Naive B cell (primary cell): Measurements from ENCODE around the gene SCT. TPM values are rescaled to one million over a fixed set of nuclear protein-coding genes. Genes with fewer than 3 reads are reported as not detected.

ENCODE experiments used
- ATAC-seq, 2 donors: fragments of 150-1000 bp; cut with Tn5 transposase; 2 replicates each; pipeline ENCODE4 v1.10.0; 2021; ENCODE audit warnings: low read depth in 2 of 2, mild to moderate bottlenecking in 2 of 2, moderate library complexity in 2 of 2
- DNase-seq: peaks from one replicate; pipeline ENCODE4 v3.0.0; 2022
- H3K27ac Mint-ChIP-seq, 6 donors: one replicate each; pipeline ENCODE4 v1.8.0; 2020 to 2022; ENCODE audit warnings: mild to moderate bottlenecking in 6 of 6, mixed read lengths in 6 of 6, moderate library complexity in 5 of 6, inconsistent platforms in 2 of 6
- H3K27me3 Mint-ChIP-seq, 3 donors: one replicate each; pipeline ENCODE4 v1.8.0; 2021 to 2022; ENCODE audit warnings: mixed read lengths in 3 of 3, mild to moderate bottlenecking in 1 of 3
- H3K36me3 Mint-ChIP-seq, 2 donors: one replicate each; pipeline ENCODE4 v1.8.0; 2020 to 2022; ENCODE audit warnings: mixed read lengths in 2 of 2, inconsistent platforms in 1 of 2, mild to moderate bottlenecking in 1 of 2
- H3K4me1 Mint-ChIP-seq, 3 donors: one replicate each; pipeline ENCODE4 v1.8.0; 2020 to 2022; ENCODE audit warnings: mixed read lengths in 3 of 3, inconsistent platforms in 1 of 3, mild to moderate bottlenecking in 1 of 3, moderate library complexity in 1 of 3
- H3K4me3 Mint-ChIP-seq, 8 donors: one replicate each; pipeline ENCODE4 v1.8.0; 2020 to 2022; ENCODE audit warnings: mild to moderate bottlenecking in 8 of 8, mixed read lengths in 8 of 8, moderate library complexity in 8 of 8, inconsistent platforms in 2 of 8
- H3K9me3 Mint-ChIP-seq, 7 donors: one replicate each; pipeline ENCODE4 v1.8.0; 2020 to 2022; ENCODE audit warnings: mixed read lengths in 7 of 7, mild to moderate bottlenecking in 5 of 7, inconsistent platforms in 2 of 7, moderate library complexity in 1 of 7
- polyA plus RNA-seq, 6 donors: library from polyadenylated mRNA; unstranded; fragments of 300-500 nt; fragmentation: Illumina TruSeq; gene quantifications; one replicate each; pipeline ENCODE4 v1.2.3, GENCODE V29; 2021; ENCODE audit warnings: low read depth in 6 of 6

The SCT gene
- polyA plus RNA-seq, 6 donors from 2014 or later, result not detected

DNA sequence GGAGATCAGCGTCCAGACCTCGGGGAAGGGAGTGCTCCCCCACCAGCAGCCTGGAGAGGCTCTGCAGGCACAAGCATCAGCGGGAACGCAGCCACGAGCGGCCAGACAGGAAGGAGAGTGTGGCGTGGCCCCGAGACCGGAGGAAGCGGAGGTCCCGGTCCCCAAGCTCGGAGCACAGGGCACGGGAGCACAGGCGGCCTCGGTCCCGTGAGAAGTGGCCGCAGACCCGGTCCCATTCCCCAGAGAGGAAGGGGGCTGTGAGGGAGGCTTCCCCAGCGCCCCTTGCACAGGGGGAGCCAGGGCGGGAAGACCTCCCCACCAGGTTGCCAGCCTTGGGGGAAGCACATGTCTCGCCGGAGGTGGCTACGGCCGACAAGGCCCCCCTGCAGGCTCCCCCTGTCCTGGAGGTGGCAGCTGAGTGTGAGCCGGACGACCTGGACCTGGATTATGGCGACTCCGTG lies 18.2 kb downstream of the SCT start:
- H3K27me3 Mint-ChIP-seq, result no peaks in the 10 kb centered on the region
- no peaks in the 10 kb centered on the region for H3K36me3 Mint-ChIP-seq
- no peaks in the 10 kb centered on the region for H3K9me3 Mint-ChIP-seq
- H3K27ac Mint-ChIP-seq, result peak overlapping the region in 1 of 6 donors; percentile 44
- DNase-seq (no peak), ATAC-seq (no peak)
- peaks cover 0 to 4% (median 0%) of the 10 kb centered on the region in 3 donors for H3K4me1 Mint-ChIP-seq
- H3K4me3 Mint-ChIP-seq, result no peak overlapping the region

DNA sequence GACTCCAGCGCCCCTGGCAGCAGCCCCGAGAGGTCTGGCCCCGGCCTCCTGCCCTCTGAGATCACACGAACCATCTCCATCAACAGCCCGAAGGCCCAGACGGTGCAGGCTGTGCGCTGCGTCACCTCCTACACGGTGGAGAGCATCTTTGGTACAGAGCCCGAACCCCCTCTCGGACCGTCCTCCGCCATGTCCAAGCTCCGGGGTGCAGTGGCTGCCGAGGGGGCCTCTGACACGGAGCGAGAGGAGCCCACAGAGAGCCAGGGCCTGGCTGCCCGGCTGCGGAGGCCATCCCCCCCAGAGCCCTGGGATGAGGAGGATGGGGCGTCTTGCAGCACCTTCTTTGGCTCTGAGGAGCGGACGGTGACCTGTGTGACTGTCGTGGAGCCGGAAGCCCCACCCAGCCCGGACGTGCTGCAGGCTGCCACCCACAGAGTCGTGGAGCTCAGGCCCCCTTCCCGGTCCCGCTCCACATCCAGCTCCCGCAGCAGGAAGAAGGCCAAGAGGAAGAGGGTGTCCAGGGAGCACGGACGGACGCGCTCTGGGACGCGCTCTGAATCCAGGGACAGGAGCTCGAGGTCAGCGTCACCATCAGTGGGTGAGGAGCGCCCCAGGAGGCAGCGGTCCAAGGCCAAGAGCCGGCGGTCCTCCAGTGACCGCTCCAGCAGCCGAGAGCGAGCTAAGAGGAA lies 18.9 kb downstream of the SCT start:
- DNase-seq (no peak), ATAC-seq (no peak)
- H3K27me3 Mint-ChIP-seq, result no peaks in the 10 kb centered on the region
- no peak overlapping the region for H3K4me3 Mint-ChIP-seq
- H3K36me3 Mint-ChIP-seq, result no peaks in the 10 kb centered on the region
- H3K27ac Mint-ChIP-seq, result peak overlapping the region in 1 of 6 donors; percentile 66
- no peaks in the 10 kb centered on the region for H3K9me3 Mint-ChIP-seq
- H3K4me1 Mint-ChIP-seq, result peaks cover 0 to 4% (median 0%) of the 10 kb centered on the region in 3 donors

DNA sequence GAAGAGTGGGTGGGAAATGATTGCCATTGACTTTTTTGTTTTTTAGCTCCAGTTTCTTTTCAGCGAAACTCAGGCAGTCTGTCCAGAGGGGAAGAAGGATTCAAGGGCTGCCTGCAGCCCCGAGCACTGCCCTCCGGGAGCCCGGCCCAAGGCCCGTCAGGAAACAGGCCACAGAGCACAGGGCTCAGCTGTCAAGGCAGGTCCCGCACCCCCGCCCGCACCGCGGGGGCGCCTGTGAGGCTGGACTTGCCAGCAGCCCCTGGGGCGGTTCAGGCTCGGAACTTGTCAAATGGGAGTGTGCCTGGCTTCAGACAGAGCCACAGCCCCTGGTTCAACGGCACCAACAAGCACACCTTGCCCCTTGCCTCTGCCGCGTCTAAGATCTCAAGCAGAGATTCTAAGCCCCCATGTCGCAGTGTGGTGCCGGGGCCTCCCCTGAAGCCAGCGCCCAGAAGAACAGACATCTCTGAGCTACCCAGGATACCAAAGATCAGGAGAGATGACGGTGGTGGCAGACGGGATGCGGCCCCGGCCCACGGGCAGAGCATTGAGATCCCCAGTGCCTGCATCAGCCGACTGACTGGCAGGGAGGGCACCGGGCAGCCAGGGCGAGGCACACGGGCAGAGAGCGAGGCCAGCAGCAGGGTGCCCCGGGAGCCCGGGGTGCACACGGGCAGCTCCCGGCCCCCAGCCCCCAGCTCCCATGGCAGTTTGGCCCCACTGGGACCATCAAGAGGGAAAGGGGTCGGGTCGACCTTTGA lies 19.8 kb downstream of the SCT start:
- DNase-seq (no peak), ATAC-seq (no peak)
- H3K36me3 Mint-ChIP-seq, result no peaks in the 10 kb centered on the region
- peaks cover 0 to 2% (median 0%) of the 10 kb centered on the region in 3 donors for H3K4me1 Mint-ChIP-seq
- peak overlapping the region in 1 of 6 donors; percentile 59 for H3K27ac Mint-ChIP-seq
- H3K27me3 Mint-ChIP-seq, result no peaks in the 10 kb centered on the region
- no peaks in the 10 kb centered on the region for H3K9me3 Mint-ChIP-seq
- no peak overlapping the region for H3K4me3 Mint-ChIP-seq

DNA sequence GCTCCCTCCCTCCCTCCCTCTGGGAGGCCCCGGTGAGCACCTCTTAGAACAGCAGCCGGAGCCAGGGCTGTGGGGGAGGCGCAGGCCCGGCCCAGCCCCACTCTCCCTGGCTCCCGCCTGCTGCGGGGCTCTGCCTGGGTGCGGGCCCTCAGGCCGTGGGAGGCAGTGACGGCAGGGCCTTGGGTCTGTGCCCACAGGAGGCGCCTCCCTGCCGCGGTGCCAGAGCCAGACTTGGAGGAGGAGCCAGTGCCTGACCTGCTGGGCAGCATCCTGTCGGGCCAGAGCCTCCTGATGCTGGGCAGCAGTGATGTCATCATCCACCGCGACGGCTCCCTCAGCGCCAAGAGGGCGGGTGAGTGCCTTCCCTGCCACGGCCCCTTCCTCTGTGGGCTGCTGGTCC lies 20.7 kb downstream of the SCT start:
- Mint-ChIP-seq H3K4me3 (no peak overlapping the region), H3K4me1 (no peaks in the 10 kb centered on the region), H3K27ac (no peak overlapping the region), H3K9me3 (no peaks in the 10 kb centered on the region), H3K36me3 (peaks cover 0 to 7% of the 10 kb centered on the region in 2 donors), H3K27me3 (no peaks in the 10 kb centered on the region)
- DNase-seq (no peak), ATAC-seq (no peak)

DNA sequence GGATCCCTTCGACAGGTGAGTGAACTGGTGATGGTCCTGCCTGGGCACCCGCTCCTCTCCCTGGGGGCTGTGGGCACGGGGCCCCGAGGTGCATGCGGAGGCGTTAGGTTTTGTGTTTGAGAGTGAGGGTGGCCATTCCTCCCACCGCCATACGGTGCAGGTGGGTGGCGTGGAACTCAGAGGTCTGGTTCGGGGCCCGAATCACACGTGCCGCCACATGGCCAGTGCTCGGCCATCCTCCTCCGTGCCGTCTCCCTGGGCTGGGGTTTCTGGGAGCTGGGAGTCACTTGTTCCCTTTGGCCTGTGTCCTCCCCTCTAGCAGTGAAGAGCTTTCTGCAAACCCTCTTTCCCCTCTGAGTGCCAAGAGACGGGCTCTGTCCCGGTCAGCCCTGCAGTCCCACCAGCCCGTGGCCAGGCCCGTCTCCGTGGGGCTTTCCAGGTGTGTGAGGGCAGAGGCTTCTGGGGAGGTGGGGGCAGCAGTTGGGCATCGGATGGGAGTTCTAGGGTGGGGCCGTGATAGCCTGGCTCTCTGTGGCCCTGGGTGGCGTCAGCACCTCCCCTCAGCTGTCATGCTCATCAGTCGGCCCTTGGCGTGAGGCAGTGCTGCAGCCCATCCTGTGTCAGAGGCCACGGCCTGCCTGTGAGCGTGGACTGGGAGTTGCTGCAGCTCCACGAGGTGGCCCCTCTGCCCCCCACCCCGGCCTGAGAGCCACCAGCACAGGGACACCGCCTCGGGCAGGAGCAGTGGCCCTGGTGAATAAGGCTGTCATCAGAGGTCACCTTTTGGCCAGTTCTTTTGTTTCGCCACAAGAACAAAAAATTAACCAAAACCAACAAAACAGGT lies 21.5 kb downstream of the SCT start:
- no peaks in the 10 kb centered on the region for H3K4me1 Mint-ChIP-seq
- DNase-seq, result no peak
- no peaks in the 10 kb centered on the region for H3K27me3 Mint-ChIP-seq
- H3K9me3 Mint-ChIP-seq, result no peaks in the 10 kb centered on the region
- H3K27ac Mint-ChIP-seq, result peak overlapping the region in 1 of 6 donors; percentile 36
- no peak overlapping the region for H3K4me3 Mint-ChIP-seq
- peaks cover 0 to 9% of the 10 kb centered on the region in 2 donors for H3K36me3 Mint-ChIP-seq
- no peak for ATAC-seq

DNA sequence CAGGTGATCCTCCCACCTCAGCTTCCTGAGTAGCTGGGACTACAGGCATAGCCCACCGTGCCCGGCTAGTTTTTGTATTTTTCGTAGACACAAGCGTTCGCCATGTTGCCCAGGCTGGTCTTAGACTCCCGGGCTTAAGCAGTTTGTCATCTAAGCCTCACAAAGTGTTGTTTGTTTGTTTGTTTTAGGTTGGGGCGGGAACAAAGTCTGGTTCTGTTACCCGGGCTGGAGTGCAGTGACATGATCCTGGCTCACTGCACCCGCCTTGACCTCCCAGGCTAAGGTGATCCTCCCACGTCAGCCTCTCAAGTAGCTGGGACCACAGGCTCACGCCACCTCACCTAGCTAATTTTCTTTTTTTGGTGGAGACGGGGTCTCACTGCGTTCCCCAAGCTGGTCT lies 23.8 kb downstream of the SCT start:
- Mint-ChIP-seq H3K9me3 (no peaks in the 10 kb centered on the region), H3K27ac (peak overlapping the region in 1 of 6 donors; percentile 36), H3K4me3 (no peak overlapping the region), H3K27me3 (no peaks in the 10 kb centered on the region), H3K36me3 (peaks cover 0 to 9% of the 10 kb centered on the region in 2 donors), H3K4me1 (no peaks in the 10 kb centered on the region)
- no peak for ATAC-seq
- DNase-seq, result no peak

DNA sequence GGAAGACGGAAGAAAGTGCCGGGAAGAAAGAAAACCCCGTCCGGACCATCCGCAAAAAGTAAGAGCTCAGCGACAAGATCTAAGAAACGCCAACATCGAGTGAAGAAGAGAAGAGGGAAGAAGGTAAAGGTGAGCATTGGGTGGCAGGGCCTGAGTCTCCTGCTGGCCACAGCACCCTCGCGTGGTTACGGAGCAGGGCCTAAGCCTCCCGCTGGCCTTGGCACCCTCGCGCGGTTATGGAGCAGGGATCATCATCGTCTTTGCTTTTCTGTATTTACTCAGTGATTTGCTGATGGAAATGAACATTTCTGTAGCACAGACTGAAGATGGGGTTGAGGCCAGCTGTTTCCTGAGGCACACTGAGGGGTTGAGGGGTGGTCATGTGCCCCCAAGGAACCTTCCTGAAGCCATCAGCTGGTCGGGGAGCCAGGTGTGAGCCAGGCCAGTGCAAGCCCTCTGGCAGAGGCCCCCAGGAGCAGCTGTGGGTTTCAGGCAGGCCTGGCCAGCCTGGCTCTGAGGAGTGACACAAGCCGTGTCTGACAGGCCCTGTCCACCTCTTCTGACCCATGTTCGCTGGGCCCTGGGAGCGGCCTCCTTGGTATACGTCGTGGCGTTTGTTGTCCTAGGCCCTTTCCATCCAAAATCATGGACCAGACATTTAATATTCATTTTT lies 25.3 kb downstream of the SCT start:
- no peak for DNase-seq
- H3K27ac Mint-ChIP-seq, result peak overlapping the region in 2 of 6 donors; percentile 10 to 73
- H3K4me1 Mint-ChIP-seq, result peaks cover 0 to 6% (median 0%) of the 10 kb centered on the region in 3 donors
- peaks cover 0 to 15% of the 10 kb centered on the region in 2 donors for H3K36me3 Mint-ChIP-seq
- no peaks in the 10 kb centered on the region for H3K9me3 Mint-ChIP-seq
- H3K27me3 Mint-ChIP-seq, result no peaks in the 10 kb centered on the region
- peak overlapping the region in 1 of 8 donors; percentile 60 for H3K4me3 Mint-ChIP-seq
- ATAC-seq, result no peak

DNA sequence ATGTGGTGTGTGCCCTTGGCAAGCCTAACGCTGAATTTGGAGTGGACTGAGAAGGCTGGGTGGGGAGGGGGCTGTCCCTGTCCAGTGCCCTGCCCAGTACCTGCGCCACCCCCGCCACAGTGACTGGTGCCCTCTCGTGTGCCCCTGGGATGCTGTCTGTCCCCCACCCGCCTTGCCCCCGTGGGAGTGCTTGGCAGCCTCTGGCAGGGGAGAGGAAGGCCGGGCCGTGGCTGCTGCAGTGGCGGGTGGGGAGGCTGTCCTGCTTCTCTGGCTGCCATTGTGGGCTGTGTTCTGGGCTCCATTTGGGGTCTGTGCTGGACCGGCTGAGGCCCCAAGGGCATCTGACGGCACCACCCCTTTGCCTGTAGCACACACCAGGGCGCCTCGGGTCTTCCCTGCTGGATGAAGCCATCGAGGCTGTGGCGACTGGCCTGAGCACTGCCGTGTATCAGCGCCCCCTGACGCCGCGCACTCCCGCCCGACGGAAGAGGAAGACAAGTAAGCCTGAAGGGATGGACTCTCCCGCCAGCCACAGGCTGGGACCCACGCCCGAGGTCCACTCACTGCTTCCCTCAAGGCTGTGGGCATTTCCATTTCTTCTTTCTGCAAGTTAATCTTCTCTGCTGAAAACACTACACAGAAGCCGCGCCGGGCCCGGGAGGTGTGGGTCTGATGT lies 28.8 kb downstream of the SCT start:
- DNase-seq (no peak), ATAC-seq (no peak)
- H3K36me3 Mint-ChIP-seq, result peaks cover 0 to 19% of the 10 kb centered on the region in 2 donors
- no peak overlapping the region for H3K4me3 Mint-ChIP-seq
- peaks cover 0 to 6% (median 0%) of the 10 kb centered on the region in 3 donors for H3K4me1 Mint-ChIP-seq
- no peaks in the 10 kb centered on the region for H3K27me3 Mint-ChIP-seq
- peak overlapping the region in 1 of 6 donors; percentile 34 for H3K27ac Mint-ChIP-seq
- H3K9me3 Mint-ChIP-seq, result no peaks in the 10 kb centered on the region

DNA sequence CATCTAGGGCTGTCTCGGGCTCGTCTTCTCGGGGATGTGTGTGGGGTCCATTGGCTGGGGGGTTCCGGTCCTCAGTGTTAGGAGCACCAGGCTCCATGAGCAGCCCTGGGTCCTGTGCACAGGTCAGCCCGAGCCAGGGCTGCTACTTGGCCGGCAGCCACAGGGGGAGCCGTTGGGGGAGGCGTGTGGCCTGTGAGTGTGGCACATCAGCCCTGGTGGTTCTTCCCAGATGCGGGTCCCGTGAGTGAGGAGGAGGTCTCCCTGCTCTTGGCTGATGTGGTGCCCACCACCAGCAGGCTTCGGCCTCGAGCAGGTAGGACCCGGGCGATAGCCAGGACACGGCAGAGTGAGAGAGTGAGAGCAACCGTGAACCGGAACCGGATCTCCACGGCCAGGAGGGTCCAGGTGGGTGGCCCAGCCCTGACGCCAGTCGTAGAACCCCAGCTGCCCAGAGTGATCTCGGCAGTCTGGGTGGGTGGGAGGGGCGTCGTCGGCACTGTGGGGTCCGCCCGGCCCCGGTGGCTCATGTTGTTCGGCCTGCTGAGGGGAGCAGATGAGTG lies 29.7 kb downstream of the SCT start:
- Mint-ChIP-seq H3K9me3 (no peaks in the 10 kb centered on the region), H3K4me3 (no peak overlapping the region), H3K4me1 (peaks cover 0 to 6% (median 0%) of the 10 kb centered on the region in 3 donors), H3K27me3 (no peaks in the 10 kb centered on the region), H3K36me3 (peaks cover 3 to 28% of the 10 kb centered on the region in 2 donors), H3K27ac (peak overlapping the region in 2 of 6 donors; percentile 44 to 65)
- ATAC-seq (peak in 1 of 2 donors; percentile 27), DNase-seq (no peak)

DNA sequence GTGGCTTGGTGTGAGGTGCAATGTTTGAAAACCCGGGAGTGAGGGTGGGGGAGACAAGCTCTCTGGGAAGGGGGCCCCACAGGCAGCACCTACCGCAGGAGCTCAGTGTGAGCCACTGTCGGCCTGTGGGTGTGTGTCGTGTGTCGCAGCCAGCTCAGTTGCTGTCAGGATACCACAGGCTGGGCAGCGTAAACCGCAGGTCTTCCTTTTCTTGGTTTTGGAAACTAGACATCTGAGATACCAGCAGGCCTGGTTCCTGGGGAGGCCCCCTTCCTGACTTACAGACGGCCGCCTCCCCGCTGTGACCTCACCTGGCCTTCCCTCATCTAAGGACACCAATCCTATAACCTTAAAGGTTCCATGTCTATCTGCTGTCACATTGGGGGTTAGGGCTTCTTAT lies 30.6 kb downstream of the SCT start:
- no peak overlapping the region for H3K4me3 Mint-ChIP-seq
- no peaks in the 10 kb centered on the region for H3K27me3 Mint-ChIP-seq
- H3K9me3 Mint-ChIP-seq, result no peaks in the 10 kb centered on the region
- H3K36me3 Mint-ChIP-seq, result peaks cover 4 to 24% of the 10 kb centered on the region in 2 donors
- ATAC-seq (no peak), DNase-seq (no peak)
- peaks cover 0 to 6% (median 0%) of the 10 kb centered on the region in 3 donors for H3K4me1 Mint-ChIP-seq
- no peak overlapping the region for H3K27ac Mint-ChIP-seq

DNA sequence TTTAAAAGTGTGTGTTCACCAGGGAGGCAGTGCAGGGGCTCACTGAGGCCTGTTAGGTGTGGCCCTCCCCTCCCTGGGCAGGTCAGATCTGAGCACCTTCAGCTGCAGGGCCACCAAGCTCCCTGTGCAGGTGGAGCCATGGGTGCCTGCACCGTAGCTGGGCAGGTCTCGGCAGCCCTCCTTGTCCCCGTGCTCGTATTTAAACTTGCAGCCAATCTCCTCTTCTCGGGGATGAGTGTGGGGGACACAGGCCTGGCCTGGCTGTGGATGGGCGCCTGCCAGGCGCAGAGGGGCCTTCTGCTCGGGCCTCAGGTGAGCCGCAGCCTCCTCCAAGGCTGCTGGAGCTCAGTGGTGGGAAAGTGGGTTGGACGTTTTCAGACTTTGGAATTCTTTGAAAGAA lies 31.6 kb downstream of the SCT start:
- H3K27me3 Mint-ChIP-seq, result no peaks in the 10 kb centered on the region
- DNase-seq, result no peak
- no peak overlapping the region for H3K27ac Mint-ChIP-seq
- H3K36me3 Mint-ChIP-seq, result peaks cover 4 to 21% of the 10 kb centered on the region in 2 donors
- ATAC-seq, result no peak
- H3K9me3 Mint-ChIP-seq, result no peaks in the 10 kb centered on the region
- peaks cover 0 to 6% (median 0%) of the 10 kb centered on the region in 3 donors for H3K4me1 Mint-ChIP-seq
- no peak overlapping the region for H3K4me3 Mint-ChIP-seq

DNA sequence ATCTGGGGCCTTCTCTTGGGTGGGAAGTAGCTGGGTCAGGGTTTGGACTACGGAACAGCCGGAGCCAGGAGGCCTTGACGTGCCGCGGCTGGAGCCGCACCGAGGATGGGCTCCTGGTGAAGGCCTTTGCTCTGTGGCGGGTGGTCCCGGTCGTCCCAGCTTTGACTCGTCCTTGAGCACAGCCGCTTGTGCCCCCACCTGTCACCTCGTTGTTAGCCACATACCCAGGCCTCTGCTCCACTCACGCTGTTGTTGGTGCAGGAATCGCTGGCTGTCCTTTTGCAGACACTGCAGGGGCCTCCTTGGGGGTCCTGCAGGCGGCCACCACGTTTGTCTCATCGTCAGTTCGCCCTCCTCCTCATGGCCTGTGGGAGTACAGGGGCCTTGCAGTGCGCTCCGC lies 33.6 kb downstream of the SCT start:
- Mint-ChIP-seq H3K36me3 (peaks cover 10 to 21% of the 10 kb centered on the region in 2 donors), H3K4me1 (peaks cover 0 to 6% (median 4%) of the 10 kb centered on the region in 3 donors), H3K27me3 (no peaks in the 10 kb centered on the region), H3K9me3 (no peaks in the 10 kb centered on the region), H3K4me3 (no peak overlapping the region), H3K27ac (no peak overlapping the region)
- ATAC-seq, result no peak
- DNase-seq, result no peak
